GM19023 (cell line): ENCODE results near the gene PRKN.

Source experiments
- ATAC-seq: cut with Tn5 transposase; IDR thresholded peaks from one replicate; pipeline ENCODE4 v1.9.1; 2021; ENCODE audit warnings: mild to moderate bottlenecking, moderate library complexity; ENCODE audit not compliant: unreplicated experiment

Gene PRKN

DNA sequence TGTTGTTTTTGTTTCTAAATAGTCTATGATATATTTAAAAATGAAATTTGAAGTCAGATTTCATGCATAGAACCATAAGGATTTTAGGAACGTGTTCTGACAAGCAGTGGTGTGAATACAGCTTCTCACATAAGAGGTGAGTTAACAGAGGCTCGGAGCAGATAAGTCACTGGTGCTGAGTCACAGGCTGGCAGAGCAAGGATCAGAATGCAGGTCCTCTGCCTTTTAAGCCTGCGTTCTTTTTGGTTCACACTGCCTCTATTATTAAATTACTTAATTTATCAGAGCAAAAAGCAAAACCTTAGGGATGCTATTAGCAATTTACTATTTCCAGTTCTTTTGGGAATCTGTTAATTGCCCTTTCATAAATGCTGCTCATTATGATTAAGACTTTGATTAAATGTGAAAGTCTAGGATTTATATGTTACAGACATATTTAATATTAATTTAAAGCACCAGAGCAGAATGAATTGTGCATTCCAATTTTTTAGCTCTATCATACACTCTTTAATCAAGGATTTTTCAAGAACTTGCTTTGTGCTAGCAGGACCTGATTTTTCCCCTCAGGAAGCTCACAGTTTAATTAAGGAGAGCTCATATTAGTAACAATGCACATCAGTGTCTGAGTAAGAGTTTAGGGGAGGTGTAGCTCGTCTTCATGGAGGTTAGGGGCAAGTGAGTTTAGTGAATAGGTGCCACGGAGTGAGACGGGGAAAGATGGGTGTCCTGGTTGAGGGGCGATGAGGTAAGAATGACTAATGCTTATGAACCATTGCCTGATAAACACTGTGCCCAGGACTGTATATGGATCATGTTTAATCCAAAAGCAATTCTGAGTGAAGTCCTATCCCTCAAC lies 1241.0 kb downstream of the PRKN start:
- no peak for ATAC-seq

DNA sequence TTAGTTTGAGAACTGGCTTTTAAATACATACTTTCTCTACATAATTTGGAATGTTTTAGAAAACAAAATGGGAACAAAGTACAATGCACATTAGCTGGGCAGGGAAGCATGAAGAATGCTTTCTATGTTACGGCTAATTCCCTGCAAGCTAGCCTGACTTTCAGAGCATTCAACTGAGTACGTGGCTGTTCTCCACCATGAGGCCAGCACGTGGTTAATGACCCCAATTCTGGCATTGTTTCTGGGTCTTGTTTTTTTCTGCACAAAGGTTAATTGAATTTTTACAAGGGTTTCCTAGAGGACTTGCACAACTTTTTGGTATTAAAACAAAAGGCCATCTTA lies 1245.1 kb downstream of the PRKN start:
- ATAC-seq = no peak

DNA sequence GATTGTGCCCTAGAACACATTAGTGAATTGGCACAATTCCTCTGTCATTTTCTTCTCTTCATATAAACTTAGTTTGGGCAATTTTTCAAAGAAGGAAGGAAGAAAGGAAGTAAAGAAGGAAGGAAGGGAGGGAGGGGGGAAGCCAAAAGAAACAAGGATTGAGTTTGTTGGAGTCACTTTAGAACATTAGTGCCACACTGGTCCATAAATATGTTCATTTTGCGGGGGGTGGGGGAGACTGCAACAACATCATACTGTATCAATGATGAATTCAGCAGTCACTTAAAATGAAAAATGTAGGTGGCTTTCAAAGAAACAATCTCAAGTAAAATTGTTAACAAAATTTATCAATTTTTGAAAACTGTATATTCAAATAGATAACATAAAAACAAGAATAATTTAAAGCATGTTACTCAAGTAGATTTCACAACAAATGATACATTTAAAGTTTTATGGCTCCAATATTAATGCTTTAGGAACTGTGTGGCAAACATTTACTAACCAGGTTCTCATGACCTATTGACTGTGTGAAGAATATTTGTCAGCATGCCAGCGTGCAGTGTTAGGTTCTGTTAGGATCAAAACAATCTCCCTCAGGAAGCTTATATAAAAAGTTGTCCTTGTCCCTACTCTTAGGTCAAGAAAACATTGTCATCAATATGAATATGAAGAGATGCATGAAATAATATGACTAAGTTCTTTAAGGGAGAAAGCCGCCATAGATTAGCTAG lies 1245.6 kb downstream of the PRKN start:
- no peak for ATAC-seq

DNA sequence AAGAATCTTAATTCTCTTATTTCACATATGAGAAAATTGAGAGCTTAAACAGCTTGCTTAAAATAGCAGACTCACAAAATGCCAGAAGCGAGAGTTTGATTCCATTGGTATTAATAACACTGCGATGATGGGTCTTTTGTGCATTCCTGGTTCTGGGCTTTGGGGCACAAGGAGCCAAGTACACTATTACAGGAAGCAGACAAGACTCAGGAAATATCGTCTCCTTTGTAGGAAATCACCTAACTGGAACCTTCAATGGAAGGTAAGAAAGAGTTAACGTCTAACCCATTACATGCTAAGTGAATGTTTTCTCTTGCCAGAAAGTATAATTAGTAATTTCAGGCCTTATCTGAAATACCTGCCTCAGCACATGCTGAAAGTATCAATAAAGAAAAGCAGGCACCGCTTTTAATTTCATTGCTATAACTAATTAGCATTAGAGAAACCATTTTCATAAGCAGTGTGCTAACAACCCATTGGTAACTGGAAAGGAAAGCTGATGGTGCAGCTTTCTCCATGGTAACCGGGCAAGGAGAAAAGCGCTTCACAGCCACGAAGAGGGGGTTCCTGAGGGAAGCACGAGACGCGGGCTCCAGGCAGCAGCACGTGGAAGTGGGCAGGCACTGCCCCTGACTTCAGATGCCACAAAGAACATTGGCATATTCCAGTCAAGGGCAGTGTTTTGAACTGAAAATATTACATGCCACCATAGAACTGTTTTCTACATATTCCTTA lies 1247.0 kb downstream of the PRKN start:
- no peak for ATAC-seq

DNA sequence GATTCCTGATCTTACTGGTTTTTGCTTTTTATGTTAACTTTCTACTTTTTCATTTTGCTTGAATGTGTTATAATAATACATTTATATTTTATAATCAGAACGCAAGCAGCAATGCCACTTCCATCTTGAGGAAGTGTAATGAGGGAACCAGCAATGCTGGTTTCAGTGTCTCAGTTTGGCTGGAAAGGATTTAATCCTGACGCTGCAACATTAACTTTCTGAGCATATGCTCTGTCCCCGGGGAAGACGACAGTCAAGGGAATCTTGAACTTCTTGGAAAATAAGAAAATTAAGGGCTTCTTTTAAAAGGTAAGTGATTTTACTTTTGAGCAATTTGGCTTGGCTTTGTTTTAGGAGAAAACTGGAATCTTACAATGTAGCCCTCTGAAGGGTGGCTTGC lies 1248.2 kb downstream of the PRKN start:
- ATAC-seq = no peak

DNA sequence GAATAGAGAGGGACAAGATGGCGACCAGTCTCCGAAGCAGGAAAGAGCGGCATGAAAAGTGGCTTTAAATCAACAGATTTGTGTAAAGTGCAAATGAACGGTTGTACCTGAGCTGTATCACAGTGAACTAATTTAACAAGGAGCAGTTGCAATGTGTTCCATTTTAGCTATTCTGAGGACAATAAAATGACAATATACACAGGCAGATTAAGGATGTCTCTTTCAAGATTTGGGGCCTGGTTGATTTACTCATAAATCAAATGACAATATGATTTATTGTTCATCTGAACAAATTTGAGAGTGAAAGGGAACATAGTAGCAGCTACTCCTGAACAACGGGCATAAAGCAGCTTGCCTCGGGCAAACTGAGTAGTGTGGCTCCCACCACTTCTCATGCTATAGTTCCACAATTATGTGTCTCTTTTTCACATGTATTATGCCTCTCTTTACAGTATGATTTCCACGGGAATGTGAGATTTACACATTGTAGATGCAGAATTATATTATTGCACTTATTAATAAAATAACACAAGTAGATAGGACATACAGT lies 1249.6 kb downstream of the PRKN start:
- no peak for ATAC-seq

DNA sequence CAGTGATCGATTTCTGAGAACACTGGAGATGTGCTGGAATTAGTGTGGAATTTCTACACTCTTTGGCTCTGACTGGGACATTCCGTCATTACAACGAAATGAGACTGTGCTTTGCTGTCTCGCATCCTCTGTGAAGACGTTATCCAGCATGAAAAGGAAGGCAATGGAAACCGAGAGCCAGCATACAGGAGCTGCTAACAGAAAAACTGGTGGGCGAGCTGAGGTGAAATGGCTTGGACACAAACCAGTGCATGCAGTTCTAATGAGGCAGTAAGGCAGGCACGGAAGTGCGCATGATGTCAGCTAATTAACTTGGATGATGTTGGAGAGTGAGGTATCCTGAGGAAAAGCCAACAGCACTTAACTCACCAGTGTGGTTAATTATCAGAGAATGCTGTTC lies 1250.9 kb downstream of the PRKN start:
- ATAC-seq = no peak

DNA sequence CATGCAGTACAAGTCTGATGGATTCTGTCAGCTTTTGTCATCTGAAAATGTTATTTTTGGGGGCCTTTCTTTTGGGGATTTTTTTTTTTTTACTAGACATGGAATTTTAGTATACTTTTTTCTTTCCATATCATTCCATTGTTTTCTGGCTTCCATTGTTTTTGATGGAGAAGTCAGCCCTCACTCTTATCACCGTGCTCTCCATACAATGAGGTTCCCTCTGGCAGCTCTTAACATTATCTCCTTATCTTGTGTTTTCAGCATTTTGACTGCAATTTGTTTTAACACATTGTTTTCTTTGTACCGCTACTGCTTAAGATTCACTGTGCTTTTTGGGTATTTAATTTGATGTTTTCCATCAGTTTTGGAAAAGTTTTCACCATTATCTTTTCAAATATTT lies 1262.2 kb downstream of the PRKN start:
- ATAC-seq = no peak

DNA sequence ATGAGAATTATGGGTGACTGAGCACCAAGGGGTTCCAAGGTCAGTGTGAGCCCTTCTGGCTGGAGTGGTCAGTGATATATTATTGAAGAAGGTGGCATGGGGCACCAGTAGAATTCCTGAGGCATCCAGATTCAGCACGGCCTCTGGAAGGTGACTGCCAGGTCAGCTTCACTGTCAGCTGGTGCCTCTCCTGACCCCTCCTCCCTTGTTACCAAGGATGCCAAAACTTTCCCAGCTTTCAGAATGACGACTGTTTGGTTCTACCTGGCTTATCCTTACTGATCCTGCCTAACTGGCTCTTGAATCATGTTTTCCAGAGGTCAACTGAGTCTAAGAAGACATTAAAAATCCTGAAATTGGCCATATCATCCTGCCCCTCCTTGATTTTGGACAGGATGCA lies 1264.5 kb downstream of the PRKN start:
- no peak for ATAC-seq

DNA sequence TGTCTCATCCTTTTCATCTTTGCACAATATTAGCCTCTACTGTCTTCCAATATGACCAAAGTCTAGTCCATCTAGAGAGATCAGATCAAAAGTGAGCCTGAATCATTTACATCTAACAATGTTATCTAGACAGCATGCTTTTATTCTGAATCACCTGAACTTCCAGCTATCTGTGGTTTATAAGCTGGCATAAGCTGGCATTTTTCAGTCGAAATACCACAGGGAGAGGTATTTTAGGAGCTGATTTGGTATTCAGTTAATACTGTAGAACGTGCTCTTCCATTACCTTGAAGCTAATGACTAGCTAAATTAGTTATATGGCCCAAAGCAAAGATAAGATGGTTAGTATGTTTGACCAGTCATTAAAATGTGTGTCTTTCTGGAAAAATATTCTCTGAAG lies 1265.4 kb downstream of the PRKN start:
- ATAC-seq = no peak

DNA sequence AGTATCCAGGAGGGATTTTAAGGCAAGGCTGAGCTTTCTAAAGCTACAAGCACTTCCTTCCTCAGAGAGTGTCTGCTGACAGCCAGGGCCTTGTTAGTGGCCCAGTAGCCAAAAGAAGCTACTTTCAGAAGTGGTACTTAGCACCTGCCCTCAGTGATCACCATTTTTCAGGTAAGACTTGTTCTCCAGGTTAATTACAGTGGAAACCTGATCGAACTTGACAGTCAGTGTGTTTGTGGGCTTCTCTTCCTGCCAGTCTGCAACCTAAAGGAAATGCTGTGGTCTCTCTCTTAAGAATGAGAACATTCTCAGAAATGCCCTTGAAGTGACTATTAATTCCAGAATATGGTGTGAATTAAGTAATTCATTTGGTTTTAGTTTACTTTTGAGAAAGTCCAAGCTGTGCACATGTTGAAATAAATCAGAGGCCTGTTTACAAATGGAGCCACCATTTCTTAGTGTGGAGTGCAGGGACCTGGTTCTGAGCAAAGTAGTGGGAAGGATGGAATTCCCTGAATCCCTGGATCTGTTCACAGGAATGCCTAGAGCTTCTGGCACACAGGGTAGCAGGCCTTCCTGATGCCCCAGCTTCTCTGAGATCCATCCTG lies 1268.5 kb downstream of the PRKN start:
- no peak for ATAC-seq

DNA sequence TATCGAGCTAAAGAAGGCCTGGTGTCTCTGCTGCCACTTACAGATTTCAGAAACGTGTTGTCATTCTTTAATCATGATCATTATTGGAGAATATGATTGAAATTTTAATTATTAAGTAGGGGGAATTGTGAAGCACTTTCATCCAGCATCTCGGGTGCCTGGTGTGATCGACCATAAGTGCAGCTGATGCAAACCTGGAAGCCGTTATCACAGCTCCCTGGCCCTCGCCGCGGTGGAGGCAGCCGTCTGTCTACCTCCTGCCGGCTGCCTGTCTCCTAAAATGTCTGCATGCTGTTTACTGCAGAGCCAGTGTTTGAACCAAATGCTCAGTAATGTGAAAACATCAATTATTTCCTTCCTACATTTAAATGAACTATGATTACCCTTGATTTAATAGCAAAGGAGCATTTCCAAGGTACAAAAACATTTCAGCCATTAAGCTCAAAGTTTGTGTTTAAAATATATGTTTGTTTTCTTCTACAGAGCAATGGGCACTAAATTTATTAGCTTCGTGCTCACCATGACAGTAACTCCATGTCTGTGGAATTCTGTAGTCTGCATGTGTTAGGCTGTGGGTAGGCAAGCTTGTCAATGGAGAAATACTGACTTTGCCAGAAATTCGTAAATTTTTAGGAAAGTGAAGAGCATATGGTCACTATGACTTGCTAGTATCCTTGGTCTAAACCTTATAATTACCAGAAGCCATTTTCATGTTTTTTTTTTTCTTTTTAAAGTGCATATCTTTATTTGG lies 1269.2 kb downstream of the PRKN start:
- ATAC-seq = no peak

DNA sequence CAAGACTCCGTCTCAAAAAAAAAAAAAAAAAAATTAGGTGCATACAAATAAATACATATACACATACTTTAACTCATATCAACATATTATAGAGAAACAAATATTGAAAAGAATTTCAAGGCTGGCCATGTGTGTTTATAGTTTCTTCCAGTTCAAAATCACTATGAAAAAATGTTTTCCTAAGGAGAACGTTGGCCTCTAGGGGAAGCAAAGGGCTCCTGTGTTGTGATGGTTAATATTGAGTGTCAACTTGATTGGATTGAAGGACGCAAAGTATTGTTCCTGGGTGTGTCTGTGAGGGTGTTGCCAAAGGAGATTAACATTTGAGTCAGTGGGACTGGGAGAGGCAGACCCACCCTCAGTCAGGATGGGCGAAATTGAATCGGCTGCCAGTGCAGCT lies 1271.7 kb downstream of the PRKN start:
- no peak for ATAC-seq

DNA sequence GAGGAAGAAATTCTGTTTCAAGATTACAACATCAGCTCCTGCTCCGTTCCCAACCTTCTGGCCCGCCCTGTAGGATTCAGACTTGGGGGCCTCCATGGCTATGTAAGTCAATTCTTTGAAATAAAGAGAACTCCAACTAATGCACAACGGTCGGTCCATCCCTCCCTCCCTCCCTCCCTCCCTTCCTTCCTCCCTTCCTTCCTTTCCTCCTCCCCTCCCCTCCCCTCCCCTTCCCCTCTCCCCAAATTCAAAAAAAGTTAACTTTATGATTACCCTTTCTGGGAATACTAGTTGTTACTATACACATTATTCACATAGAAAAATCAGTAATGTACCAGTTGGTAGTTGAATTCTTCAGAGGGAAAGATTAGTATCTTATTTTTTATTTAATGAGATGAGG lies 1274.0 kb downstream of the PRKN start:
- ATAC-seq = no peak

DNA sequence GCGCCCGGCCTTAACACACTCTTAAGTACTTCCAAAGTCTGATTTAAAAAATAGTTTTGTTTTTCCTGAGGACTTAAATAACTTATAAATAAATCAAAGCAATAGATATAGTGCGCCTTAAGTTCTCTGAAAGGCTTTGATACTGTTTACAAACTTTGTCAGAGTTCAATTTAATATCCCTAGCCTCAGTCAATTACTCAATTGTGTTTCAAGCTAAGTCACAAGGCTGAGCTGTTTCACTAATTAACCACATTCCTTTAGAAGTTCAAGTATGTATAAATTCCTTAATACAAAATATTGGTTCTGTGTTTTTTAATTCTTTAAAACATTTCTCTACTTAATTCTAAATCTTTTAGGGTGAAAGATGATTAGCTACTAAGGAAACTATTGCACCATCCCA lies 1275.3 kb downstream of the PRKN start:
- ATAC-seq = no peak

DNA sequence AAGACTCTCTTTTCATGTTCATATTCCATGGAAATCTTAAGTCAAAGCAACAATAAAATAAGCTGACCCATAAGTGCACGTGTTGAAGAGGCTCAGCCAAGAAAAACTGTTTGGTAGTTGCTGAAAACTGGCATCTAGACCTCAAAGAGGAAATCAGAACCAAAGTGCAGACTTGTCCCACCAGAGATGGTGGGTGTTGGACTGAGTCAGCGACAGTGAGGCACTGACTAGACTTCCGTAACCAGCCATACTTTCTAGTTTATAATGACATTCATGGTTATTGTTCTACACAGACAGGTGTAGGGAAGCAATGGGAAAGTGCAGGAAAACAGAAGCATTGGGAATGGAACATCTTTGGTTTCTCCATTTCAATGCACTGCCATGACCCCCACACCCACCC lies 1278.0 kb downstream of the PRKN start:
- no peak for ATAC-seq

DNA sequence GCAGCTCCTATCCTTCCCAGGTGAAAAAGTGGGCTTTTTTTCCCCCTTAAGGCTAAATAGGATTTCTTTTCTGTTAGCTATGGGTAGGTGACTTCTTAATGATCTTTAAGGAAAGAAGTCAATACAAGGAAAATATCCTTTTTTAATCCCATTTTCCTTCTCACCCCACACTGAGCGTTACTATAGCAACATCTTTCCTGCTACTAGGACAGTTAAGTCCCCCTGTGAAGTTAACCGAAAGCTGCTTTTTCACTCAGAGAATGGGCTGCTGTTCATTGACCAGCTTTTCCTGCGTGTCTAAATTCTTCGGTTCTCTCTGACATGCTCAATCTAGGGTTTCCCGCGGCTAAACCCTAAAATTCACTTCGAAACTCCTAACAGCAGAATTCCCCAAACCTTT lies 1280.6 kb downstream of the PRKN start:
- no peak for ATAC-seq

DNA sequence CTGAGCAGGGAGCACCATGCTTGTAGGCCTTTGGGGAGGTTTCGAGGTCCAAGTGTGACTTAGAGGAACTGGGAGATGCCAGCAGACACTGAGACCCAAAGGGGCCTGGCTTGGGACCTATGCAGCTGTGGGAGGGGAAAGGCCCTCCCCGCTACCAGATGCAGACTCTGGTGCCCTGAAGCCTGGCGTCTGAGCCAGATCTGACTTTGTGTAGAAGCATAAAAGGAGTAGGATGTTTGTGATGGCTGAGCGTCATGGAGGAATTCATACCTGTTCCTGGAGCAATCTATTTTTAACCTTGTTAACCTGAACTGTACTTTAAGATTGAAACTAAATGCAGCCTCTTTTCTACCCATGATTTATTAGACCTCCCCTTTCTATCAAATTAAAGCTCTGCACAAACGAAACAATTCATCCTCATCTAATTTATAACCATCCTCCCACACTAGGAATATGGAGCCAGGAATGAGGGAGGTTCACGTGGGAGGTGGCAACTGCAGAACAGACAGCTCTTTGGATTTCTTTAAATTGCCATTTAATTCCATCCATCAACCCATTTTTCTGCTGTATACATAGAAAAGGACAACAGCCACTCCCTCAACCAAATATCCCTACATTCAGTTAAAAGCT lies 1281.2 kb downstream of the PRKN start:
- ATAC-seq = no peak

DNA sequence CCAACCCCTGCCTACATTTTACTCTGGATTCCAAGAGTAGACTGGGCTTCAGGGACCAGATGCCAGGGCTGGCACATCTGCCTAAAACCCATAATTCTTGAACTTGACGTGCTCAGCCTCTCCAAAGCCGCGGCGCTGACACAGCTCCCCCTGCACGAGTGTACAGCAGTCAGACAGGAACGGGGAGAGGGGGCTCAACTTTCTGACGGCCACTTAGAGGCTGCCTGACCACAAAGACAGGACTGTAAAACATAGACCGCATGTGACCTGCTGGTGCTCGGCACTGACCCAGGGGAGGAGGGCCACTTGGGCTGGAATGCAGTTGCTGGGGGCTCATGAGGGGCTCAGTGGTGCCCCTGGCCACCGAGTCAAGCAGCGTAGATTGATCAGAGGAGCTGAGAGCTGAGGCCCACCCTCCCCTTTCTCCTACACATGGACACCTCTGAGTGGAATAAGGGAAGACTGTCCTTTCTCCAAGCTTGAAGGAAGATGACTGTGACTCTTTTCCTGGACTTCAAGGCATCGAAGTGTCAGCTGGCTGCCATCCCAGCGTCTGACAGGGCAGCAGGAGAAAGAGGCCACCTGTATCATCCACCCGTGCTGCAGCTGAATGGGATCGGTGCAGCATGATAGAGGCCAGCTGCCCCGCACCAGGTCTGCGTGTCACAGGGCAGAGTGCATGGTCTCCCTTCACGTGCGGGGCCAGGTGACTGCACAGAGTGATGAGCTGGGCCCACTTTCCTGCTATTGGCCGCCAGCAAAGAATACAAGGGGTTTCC lies 1282.4 kb downstream of the PRKN start:
- no peak for ATAC-seq
